Measurements from ENCODE around the gene PPM1A.

The PPM1A gene

DNA sequence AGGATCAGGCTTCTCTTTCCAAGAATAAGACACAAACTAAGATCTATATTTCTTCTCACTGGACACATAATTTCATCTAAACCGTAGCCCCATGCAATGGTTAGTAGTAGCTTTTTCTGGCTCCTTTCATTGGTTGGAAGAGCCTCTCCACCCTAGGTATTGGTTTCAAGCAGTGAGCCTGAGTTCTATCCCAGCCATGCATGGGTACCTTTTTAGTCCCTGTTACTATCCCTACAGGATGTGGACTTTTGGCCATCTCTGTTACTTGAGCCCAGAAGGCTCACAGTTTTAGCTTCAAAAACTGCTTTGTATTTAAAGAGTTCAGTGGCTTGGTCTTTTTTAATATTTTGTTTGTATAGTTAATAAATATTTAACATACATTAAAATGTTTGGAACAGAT, 16.1 kb downstream of the PPM1A start:
- no peaks in the 10 kb centered on the region for H3K4me1 ChIP-seq (ENCODE audit: control insufficient read depth, insufficient read depth, low read length)
- H3K4me3 ChIP-seq (ENCODE audit: low read length): no peak overlapping the region
- H3K9me3 ChIP-seq (ENCODE audit: control insufficient read depth, insufficient read depth, low read length): no peaks in the 10 kb centered on the region
- no peak for DNase-seq (ENCODE audit: low read depth, low spot score)
- H3K36me3 ChIP-seq (ENCODE audit: control insufficient read depth, insufficient read depth, low read length): no peaks in the 10 kb centered on the region
- H3K27ac ChIP-seq (ENCODE audit: low read length): no peak overlapping the region
- no peaks in the 10 kb centered on the region for H3K27me3 ChIP-seq (ENCODE audit: control insufficient read depth, insufficient read depth, low read length)
- no CpG with 5 or more reads among the region's 1 CpG for WGBS (ENCODE audit: insufficient coverage, insufficient read length)

DNA sequence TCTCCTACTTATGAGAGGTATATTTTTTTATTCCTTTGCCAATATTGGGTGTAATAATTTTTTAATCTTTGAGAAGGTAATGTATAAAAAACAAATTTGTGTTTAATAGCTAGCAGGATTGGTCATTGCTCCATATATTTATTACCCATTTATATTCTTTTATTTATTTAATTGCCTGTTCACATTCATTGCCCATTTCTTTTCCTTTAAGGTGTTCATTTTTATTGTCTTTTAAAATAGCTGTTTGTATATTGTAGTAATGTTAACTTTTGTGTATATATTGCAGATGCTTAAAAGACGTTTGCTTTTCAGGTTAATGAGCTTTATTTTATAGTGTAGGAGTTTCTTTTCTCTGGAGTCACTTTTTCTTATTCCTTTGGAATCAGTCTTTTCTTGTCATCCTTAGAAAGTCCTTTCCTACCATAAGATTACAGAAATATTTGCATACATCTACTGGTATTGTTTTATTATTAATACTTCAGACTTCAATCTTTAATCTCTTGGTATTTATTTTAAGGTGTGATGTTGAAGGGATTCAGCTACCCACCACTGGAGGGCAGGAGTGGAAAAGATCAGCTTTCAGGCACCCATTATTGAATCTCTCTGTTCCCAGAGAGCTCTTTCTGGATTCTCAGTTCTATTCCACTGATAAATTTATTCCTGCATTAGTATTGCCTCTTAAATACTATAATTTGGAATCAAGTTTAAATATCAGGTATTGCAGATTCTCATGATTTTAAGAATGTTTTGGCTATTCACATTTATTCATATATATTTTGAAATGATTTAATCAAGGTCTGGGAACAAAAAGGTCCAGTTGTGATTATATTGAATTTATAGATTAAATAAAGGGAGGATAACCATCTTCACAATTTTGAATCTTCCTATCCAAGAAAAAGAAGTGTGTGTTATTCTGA, 17.3 kb downstream of the PPM1A start:
- Histone ChIP-seq H3K4me1 (ENCODE audit: control insufficient read depth, insufficient read depth, low read length) (no peaks in the 10 kb centered on the region), H3K9me3 (ENCODE audit: control insufficient read depth, insufficient read depth, low read length) (no peaks in the 10 kb centered on the region), H3K27ac (ENCODE audit: low read length) (no peak overlapping the region), H3K27me3 (ENCODE audit: control insufficient read depth, insufficient read depth, low read length) (no peaks in the 10 kb centered on the region), H3K4me3 (ENCODE audit: low read length) (no peak overlapping the region), H3K36me3 (ENCODE audit: control insufficient read depth, insufficient read depth, low read length) (no peaks in the 10 kb centered on the region)
- no CpG with 5 or more reads among the region's 1 CpG for WGBS (ENCODE audit: insufficient coverage, insufficient read length)
- DNase-seq (ENCODE audit: low read depth, low spot score): no peak

DNA sequence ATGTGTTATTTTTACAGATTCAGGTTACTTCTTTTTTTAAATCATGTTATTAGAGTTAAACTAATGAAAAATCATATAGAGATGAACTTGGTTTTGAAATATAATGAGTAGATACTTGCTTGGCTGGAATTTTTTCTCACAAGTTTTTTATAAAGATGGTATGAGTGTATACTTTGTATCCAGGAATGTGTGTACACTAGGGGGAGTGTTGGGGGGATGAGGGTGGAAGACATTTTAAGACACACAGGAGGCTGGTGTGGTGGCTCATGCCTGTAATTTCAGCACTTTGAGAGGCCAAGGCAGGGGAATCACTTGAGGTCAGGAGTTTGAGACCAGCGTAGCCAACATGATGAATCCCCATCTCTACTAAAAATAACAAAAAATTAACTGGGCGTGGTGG, 23.2 kb downstream of the PPM1A start:
- H3K4me1 ChIP-seq (ENCODE audit: control insufficient read depth, insufficient read depth, low read length): no peaks in the 10 kb centered on the region
- no peak overlapping the region for H3K27ac ChIP-seq (ENCODE audit: low read length)
- no peak for DNase-seq (ENCODE audit: low read depth, low spot score)
- no CpG with 5 or more reads among the region's 2 CpGs for WGBS (ENCODE audit: insufficient coverage, insufficient read length)
- no peaks in the 10 kb centered on the region for H3K9me3 ChIP-seq (ENCODE audit: control insufficient read depth, insufficient read depth, low read length)
- no peaks in the 10 kb centered on the region for H3K27me3 ChIP-seq (ENCODE audit: control insufficient read depth, insufficient read depth, low read length)
- H3K4me3 ChIP-seq (ENCODE audit: low read length): no peak overlapping the region
- no peaks in the 10 kb centered on the region for H3K36me3 ChIP-seq (ENCODE audit: control insufficient read depth, insufficient read depth, low read length)

DNA sequence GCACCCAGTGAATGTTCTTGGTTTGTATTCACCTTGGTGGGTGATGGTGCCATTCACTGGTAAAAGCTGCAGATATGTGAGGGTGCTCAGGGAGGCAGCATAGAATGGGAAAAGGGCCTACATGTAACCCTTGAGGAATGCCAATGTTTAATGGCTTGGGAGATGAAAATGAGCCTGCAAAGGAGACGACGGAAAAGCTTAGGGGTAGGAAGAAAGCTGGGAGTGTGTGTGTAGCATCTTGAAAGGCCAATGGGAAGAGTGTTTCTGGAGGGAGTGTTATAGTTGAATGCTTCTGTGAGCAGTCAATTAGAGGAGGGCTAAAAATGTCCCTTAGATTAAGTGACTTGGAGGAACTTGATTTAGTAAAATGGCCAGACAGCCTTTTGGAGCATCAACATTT, 24.9 kb downstream of the PPM1A start:
- H3K4me1 ChIP-seq (ENCODE audit: control insufficient read depth, insufficient read depth, low read length): no peaks in the 10 kb centered on the region
- no peaks in the 10 kb centered on the region for H3K27me3 ChIP-seq (ENCODE audit: control insufficient read depth, insufficient read depth, low read length)
- H3K36me3 ChIP-seq (ENCODE audit: control insufficient read depth, insufficient read depth, low read length): no peaks in the 10 kb centered on the region
- no peak for DNase-seq (ENCODE audit: low read depth, low spot score)
- WGBS (ENCODE audit: insufficient coverage, insufficient read length): no CpG with 5 or more reads among the region's 2 CpGs
- H3K9me3 ChIP-seq (ENCODE audit: control insufficient read depth, insufficient read depth, low read length): no peaks in the 10 kb centered on the region
- H3K4me3 ChIP-seq (ENCODE audit: low read length): no peak overlapping the region
- no peak overlapping the region for H3K27ac ChIP-seq (ENCODE audit: low read length)

DNA sequence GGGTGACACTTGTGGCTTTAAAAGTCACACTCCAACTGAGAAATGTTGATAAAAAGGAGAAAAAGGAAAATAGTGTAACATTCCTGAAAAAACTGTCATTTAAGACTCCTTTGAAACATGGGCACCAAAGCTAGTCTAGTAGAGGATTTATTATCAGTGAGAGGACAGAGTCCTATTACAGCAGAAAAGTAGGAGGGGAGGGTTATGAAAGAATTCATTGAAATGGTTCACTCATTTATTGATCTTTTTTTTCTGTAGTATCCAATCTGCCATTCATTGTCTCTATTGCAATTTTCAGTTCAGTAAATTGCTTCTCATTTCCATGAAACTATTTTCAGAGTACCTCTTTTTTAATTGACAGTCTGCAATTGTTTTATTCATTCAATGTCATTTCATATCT, 25.4 kb downstream of the PPM1A start:
- Histone ChIP-seq H3K9me3 (ENCODE audit: control insufficient read depth, insufficient read depth, low read length) (no peaks in the 10 kb centered on the region), H3K4me1 (ENCODE audit: control insufficient read depth, insufficient read depth, low read length) (no peaks in the 10 kb centered on the region), H3K4me3 (ENCODE audit: low read length) (no peak overlapping the region), H3K36me3 (ENCODE audit: control insufficient read depth, insufficient read depth, low read length) (no peaks in the 10 kb centered on the region), H3K27ac (ENCODE audit: low read length) (no peak overlapping the region), H3K27me3 (ENCODE audit: control insufficient read depth, insufficient read depth, low read length) (no peaks in the 10 kb centered on the region)
- no peak for DNase-seq (ENCODE audit: low read depth, low spot score)

DNA sequence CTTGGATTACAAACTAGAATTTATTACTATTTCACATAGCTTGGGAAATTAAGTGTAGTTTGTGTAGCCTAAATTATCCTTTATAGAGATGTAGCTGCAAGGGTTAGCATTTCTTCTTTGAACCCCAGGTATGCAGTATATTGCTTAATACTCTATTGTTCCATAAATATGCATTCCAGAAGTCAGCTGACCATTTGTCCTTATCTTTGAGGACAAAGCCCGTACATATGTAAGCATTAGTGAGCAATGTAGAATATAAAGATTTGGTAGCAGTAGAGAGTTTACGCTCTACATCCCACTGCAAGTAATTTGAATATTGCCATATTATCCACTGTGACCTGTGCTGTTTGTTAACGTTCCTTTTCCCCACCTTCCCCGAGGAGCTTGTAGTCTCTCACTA, 26.9 kb downstream of the PPM1A start:
- Histone ChIP-seq H3K36me3 (ENCODE audit: control insufficient read depth, insufficient read depth, low read length) (no peaks in the 10 kb centered on the region), H3K9me3 (ENCODE audit: control insufficient read depth, insufficient read depth, low read length) (no peaks in the 10 kb centered on the region), H3K27me3 (ENCODE audit: control insufficient read depth, insufficient read depth, low read length) (no peaks in the 10 kb centered on the region), H3K4me1 (ENCODE audit: control insufficient read depth, insufficient read depth, low read length) (no peaks in the 10 kb centered on the region), H3K27ac (ENCODE audit: low read length) (no peak overlapping the region), H3K4me3 (ENCODE audit: low read length) (no peak overlapping the region)
- no CpG with 5 or more reads among the region's 4 CpGs for WGBS (ENCODE audit: insufficient coverage, insufficient read length)
- DNase-seq (ENCODE audit: low read depth, low spot score): no peak

DNA sequence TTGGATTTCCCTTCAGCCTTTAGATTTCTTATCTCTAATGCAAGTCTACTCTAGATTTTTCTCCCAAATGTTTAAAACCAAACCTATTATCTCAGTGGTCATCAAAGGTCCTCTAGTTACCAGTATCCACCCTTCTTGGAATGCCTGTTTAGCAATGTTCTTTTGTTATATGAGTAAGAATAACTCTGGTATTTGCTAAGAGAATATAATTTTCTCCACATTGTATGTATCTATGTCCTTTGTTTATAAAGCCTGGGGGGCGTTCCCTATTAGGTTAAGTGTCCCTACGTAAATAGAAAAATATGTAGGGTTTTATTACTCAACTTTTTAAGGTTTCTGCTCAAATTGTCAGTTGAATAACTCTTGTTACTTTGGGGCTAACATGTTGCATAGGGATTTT, 27.3 kb downstream of the PPM1A start:
- no CpG with 5 or more reads among the region's 2 CpGs for WGBS (ENCODE audit: insufficient coverage, insufficient read length)
- H3K4me3 ChIP-seq (ENCODE audit: low read length): no peak overlapping the region
- H3K4me1 ChIP-seq (ENCODE audit: control insufficient read depth, insufficient read depth, low read length): no peaks in the 10 kb centered on the region
- H3K27me3 ChIP-seq (ENCODE audit: control insufficient read depth, insufficient read depth, low read length): no peaks in the 10 kb centered on the region
- no peaks in the 10 kb centered on the region for H3K36me3 ChIP-seq (ENCODE audit: control insufficient read depth, insufficient read depth, low read length)
- no peak overlapping the region for H3K27ac ChIP-seq (ENCODE audit: low read length)
- DNase-seq (ENCODE audit: low read depth, low spot score): no peak
- H3K9me3 ChIP-seq (ENCODE audit: control insufficient read depth, insufficient read depth, low read length): no peaks in the 10 kb centered on the region

DNA sequence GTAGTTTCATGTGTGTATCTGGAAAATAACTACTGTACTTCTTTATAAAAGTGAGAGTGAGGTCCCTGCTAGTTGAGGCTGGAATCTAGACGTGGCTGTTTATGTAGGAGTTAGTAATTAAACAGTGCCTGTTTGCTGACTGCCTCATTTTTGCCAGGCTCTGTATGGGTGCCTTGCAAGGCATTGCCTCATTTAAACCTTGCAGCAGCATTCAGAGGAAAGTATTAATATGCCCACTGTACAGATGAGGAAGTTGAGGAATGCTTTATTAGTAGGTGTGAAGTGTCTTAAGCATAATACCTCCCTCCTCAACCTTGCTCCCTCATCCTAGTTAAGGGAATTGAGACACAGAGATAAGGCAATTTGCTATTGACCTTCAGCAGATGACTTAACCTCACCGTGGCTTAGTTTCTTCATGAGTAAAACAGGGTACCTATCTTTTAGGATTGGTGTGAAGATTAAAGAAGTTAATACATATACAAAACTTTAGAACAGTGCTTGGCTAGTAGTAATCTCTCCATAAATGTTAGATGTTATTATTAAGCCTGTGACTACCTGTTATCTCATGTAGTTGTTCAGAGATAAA, 28.7 kb downstream of the PPM1A start:
- WGBS (ENCODE audit: insufficient coverage, insufficient read length): no CpG with 5 or more reads among the region's 2 CpGs
- Histone ChIP-seq H3K4me3 (ENCODE audit: low read length) (no peak overlapping the region), H3K36me3 (ENCODE audit: control insufficient read depth, insufficient read depth, low read length) (no peaks in the 10 kb centered on the region), H3K9me3 (ENCODE audit: control insufficient read depth, insufficient read depth, low read length) (no peaks in the 10 kb centered on the region), H3K27me3 (ENCODE audit: control insufficient read depth, insufficient read depth, low read length) (no peaks in the 10 kb centered on the region), H3K27ac (ENCODE audit: low read length) (no peak overlapping the region), H3K4me1 (ENCODE audit: control insufficient read depth, insufficient read depth, low read length) (no peaks in the 10 kb centered on the region)
- DNase-seq (ENCODE audit: low read depth, low spot score): no peak

DNA sequence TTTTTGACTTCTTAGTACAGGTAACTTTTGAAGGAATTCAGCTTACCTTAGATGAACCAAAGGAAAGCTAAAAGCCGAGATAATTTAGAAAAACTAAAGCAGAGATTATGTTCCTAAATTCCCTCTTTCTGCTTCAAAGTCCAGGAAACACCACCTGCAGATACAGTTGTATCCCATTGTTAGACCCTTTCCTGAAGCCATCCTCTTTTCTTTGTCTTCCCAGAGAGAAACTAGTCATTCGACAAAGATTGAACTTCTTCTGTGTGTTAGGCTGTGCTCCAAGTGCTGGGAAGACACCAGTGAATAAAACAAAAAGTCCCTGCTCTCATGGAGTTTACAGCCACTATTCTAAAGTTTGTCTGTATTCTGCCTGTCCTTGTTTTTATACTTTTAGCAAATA, 29.3 kb downstream of the PPM1A start:
- DNase-seq (ENCODE audit: low read depth, low spot score): no peak
- WGBS (ENCODE audit: insufficient coverage, insufficient read length): no CpG with 5 or more reads among the region's 2 CpGs
- no peak overlapping the region for H3K27ac ChIP-seq (ENCODE audit: low read length)
- no peaks in the 10 kb centered on the region for H3K4me1 ChIP-seq (ENCODE audit: control insufficient read depth, insufficient read depth, low read length)
- no peaks in the 10 kb centered on the region for H3K36me3 ChIP-seq (ENCODE audit: control insufficient read depth, insufficient read depth, low read length)
- no peaks in the 10 kb centered on the region for H3K9me3 ChIP-seq (ENCODE audit: control insufficient read depth, insufficient read depth, low read length)
- no peaks in the 10 kb centered on the region for H3K27me3 ChIP-seq (ENCODE audit: control insufficient read depth, insufficient read depth, low read length)
- H3K4me3 ChIP-seq (ENCODE audit: low read length): no peak overlapping the region

DNA sequence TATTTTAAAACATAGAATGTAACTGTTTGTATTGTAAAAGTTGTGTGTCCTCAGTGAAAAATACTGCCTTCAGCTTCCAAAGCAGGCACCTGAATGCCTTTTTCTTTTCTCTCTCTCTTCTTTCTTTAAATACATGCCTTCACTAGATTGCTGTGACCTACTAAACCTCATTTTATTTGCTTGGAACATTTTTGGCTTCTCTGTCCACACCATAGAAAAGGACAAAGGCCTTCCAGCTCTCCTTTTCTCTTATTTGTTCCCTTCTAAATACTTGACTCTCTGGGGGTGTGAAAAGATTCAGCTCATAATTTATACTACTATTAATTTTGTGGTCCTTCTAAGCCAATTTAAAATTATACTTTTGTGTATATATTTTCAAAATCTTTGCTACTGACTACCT, 38.4 kb downstream of the PPM1A start:
- Histone ChIP-seq H3K27me3 (ENCODE audit: control insufficient read depth, insufficient read depth, low read length) (no peaks in the 10 kb centered on the region), H3K4me1 (ENCODE audit: control insufficient read depth, insufficient read depth, low read length) (no peaks in the 10 kb centered on the region), H3K4me3 (ENCODE audit: low read length) (no peak overlapping the region), H3K9me3 (ENCODE audit: control insufficient read depth, insufficient read depth, low read length) (no peaks in the 10 kb centered on the region), H3K27ac (ENCODE audit: low read length) (no peak overlapping the region), H3K36me3 (ENCODE audit: control insufficient read depth, insufficient read depth, low read length) (no peaks in the 10 kb centered on the region)
- no peak for DNase-seq (ENCODE audit: low read depth, low spot score)

DNA sequence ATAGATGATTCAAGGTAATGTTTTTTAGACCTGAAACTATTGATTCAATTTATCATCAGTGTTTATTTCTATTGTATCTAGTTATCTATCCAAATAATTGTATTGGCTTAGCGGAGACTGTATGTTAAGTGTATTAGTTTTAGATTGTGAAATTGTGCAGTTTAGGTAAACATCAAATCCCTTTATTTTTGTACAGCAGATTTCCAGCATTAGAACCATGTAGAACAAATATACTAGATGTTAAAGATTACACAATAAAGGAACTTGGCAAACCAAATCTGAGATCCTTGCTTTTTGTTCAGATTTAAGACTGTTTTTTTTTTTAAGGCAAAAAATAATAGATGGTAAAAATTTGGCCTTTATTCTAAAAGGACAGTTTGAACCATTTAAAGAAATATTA, 39.3 kb downstream of the PPM1A start:
- Histone ChIP-seq H3K27me3 (ENCODE audit: control insufficient read depth, insufficient read depth, low read length) (no peaks in the 10 kb centered on the region), H3K36me3 (ENCODE audit: control insufficient read depth, insufficient read depth, low read length) (no peaks in the 10 kb centered on the region), H3K27ac (ENCODE audit: low read length) (no peak overlapping the region), H3K9me3 (ENCODE audit: control insufficient read depth, insufficient read depth, low read length) (no peaks in the 10 kb centered on the region), H3K4me1 (ENCODE audit: control insufficient read depth, insufficient read depth, low read length) (no peaks in the 10 kb centered on the region), H3K4me3 (ENCODE audit: low read length) (no peak overlapping the region)
- WGBS (ENCODE audit: insufficient coverage, insufficient read length): no CpG with 5 or more reads among the region's 1 CpG
- no peak for DNase-seq (ENCODE audit: low read depth, low spot score)
